A673 (cell line): Measurements from ENCODE around the gene LRP6.

ENCODE experiments used
- EZH2 ChIP-seq: fragments of 200-600 bp; sonication (generic); IDR thresholded peaks from 2 replicates; pipeline ENCODE4 v1.6.1; 2017; ENCODE audit warnings: borderline replicate concordance, low read depth, mild to moderate bottlenecking, mixed read lengths, antibody characterized with exemption, low read length; ENCODE audit not compliant: poor library complexity, severe bottlenecking
- TF ChIP-seq, protein P1 (sequence below): fragments of 300-800, 200-600 bp; sonication (generic); conservative IDR thresholded peaks from 2 replicates; pipeline ENCODE4 v1.5.1; 2017; ENCODE audit warnings: low read depth, mild to moderate bottlenecking, antibody characterized with exemption, low read length, moderate library complexity, mixed read lengths

DNA sequence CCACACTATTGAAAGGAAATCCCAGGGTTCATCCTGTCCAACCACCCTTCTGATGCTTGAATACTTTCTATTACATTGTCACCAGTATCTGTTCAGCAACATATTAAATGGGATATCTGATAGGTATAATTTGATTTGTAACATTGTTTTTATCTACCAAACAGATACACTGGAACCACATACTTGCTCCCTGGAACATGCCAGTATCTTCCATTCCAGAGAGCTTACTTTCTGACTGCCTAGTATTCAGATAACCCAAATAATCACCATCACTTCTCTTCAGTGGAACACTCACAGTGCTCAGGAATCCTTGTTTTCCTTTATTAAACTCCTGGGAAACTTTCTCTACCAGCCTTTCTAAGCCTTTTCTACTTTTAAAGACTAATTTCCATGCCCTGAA lies 19.3 kb downstream of the LRP6 start:
- no peak for TF ChIP-seq EZH2
- TF ChIP-seq, protein P1, sequence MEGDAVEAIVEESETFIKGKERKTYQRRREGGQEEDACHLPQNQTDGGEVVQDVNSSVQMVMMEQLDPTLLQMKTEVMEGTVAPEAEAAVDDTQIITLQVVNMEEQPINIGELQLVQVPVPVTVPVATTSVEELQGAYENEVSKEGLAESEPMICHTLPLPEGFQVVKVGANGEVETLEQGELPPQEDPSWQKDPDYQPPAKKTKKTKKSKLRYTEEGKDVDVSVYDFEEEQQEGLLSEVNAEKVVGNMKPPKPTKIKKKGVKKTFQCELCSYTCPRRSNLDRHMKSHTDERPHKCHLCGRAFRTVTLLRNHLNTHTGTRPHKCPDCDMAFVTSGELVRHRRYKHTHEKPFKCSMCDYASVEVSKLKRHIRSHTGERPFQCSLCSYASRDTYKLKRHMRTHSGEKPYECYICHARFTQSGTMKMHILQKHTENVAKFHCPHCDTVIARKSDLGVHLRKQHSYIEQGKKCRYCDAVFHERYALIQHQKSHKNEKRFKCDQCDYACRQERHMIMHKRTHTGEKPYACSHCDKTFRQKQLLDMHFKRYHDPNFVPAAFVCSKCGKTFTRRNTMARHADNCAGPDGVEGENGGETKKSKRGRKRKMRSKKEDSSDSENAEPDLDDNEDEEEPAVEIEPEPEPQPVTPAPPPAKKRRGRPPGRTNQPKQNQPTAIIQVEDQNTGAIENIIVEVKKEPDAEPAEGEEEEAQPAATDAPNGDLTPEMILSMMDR, result no peak
